GM19372 (cell line): ENCODE results near the gene SARNP.
"Not testable (repeated sequence)": the region's sequence is repeated elsewhere in the genome, so short reads cannot be mapped to it uniquely, and the experiment has no call there.

Experiments
- ATAC-seq: cut with Tn5 transposase; IDR thresholded peaks from one replicate; pipeline ENCODE4 v1.9.1; 2021; ENCODE audit warnings: mild to moderate bottlenecking, low read depth, moderate library complexity; ENCODE audit not compliant: unreplicated experiment

The SARNP gene

GRCh38 chr12:55817345-55818139 lies at the start of gene SARNP, which contains the start of gene ORMDL2:
SARNP (minus strand) TSS chr12:55817724; CDS start chr12:55817701, 23 bp downstream.
ORMDL2 (plus strand) TSS chr12:55818041; CDS start chr12:55819000, 959 bp downstream.
- ATAC-seq, result peak; percentile 98

GRCh38 chr12:55866454-55867004 lies 49.0 kb upstream of the SARNP start:
- not testable (repeated sequence) for ATAC-seq

- ATAC-seq, result no peak
Measured at GRCh38 chr12:55865327-55865726, 47.8 kb upstream of the SARNP start.

- ATAC-seq, result not testable (repeated sequence)
Measured at GRCh38 chr12:55862931-55863330, 45.4 kb upstream of the SARNP start.

- no peak for ATAC-seq
Measured at GRCh38 chr12:55862286-55862685, 44.8 kb upstream of the SARNP start.

- ATAC-seq, result no peak
Measured at GRCh38 chr12:55861871-55862270, 44.3 kb upstream of the SARNP start.

- no peak for ATAC-seq
Measured at GRCh38 chr12:55861396-55861795, 43.9 kb upstream of the SARNP start.

- ATAC-seq, result no peak
Measured at GRCh38 chr12:55852740-55853139, 35.2 kb upstream of the SARNP start.

GRCh38 chr12:55850893-55851292 lies 33.4 kb upstream of the SARNP start:
- ATAC-seq, result no peak

- ATAC-seq, result no peak
Measured at GRCh38 chr12:55850401-55850800, 32.9 kb upstream of the SARNP start.

GRCh38 chr12:55849616-55850343 lies 32.3 kb upstream of the SARNP start:
- no peak for ATAC-seq

GRCh38 chr12:55847603-55848291 lies 30.2 kb upstream of the SARNP start:
- ATAC-seq, result no peak

GRCh38 chr12:55847033-55847432 lies 29.5 kb upstream of the SARNP start:
- ATAC-seq, result no peak

- ATAC-seq, result no peak
Measured at GRCh38 chr12:55845785-55846496, 28.4 kb upstream of the SARNP start.

- no peak for ATAC-seq
Measured at GRCh38 chr12:55845361-55845760, 27.8 kb upstream of the SARNP start.

- ATAC-seq, result no peak
Measured at GRCh38 chr12:55844961-55845360, 27.4 kb upstream of the SARNP start.

- no peak for ATAC-seq
Measured at GRCh38 chr12:55843431-55843830, 25.9 kb upstream of the SARNP start.

GRCh38 chr12:55842681-55843429 lies 25.3 kb upstream of the SARNP start, which contains the start of gene MMP19:
MMP19 (minus strand) TSS chr12:55842936; CDS start chr12:55842830, 106 bp downstream.
- ATAC-seq, result no peak

GRCh38 chr12:55840581-55841351 lies 23.2 kb upstream of the SARNP start:
- no peak for ATAC-seq
